Measurements from ENCODE around the gene ATP6AP1. TPM values are rescaled to one million over a fixed set of nuclear protein-coding genes. Genes with fewer than 3 reads are reported as not detected.

Gene ATP6AP1
- total RNA-seq, 1 donor from 2014 or later = 44.0 TPM

DNA sequence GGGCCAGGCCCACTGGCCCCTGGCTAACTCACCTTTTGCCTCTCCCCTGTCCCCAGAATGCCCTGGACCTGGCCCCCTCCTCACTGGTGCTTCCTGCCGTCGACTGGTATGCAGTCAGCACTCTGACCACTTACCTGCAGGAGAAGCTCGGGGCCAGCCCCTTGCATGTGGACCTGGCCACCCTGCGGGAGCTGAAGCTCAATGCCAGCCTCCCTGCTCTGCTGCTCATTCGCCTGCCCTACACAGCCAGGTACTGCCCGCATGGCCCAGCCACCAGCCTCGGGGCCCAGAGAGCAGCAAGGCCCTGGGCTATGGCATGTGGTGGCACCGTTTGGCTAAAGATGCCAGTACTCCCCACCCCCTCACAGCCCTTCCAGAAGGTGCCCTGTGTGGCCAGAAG is 3.7 kb downstream of the ATP6AP1 start:
- DNase-seq (ENCODE audit: low read depth) (no peak), FAIRE-seq (no peak)
- TF ChIP-seq, protein P1, sequence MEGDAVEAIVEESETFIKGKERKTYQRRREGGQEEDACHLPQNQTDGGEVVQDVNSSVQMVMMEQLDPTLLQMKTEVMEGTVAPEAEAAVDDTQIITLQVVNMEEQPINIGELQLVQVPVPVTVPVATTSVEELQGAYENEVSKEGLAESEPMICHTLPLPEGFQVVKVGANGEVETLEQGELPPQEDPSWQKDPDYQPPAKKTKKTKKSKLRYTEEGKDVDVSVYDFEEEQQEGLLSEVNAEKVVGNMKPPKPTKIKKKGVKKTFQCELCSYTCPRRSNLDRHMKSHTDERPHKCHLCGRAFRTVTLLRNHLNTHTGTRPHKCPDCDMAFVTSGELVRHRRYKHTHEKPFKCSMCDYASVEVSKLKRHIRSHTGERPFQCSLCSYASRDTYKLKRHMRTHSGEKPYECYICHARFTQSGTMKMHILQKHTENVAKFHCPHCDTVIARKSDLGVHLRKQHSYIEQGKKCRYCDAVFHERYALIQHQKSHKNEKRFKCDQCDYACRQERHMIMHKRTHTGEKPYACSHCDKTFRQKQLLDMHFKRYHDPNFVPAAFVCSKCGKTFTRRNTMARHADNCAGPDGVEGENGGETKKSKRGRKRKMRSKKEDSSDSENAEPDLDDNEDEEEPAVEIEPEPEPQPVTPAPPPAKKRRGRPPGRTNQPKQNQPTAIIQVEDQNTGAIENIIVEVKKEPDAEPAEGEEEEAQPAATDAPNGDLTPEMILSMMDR (IDR thresholded peaks at IDR 0.05; ENCODE audit: insufficient read depth, low read length, severe bottlenecking) = no peak
- no peak overlapping the region for H3K4me3 ChIP-seq (ENCODE audit: low read depth, low read length)
- peaks cover 7% of the 10 kb centered on the region for H3K36me3 ChIP-seq (ENCODE audit: control insufficient read depth, insufficient read depth, low read length)
- H3K27me3 ChIP-seq (ENCODE audit: control insufficient read depth, insufficient read depth, low read length) = no peaks in the 10 kb centered on the region

DNA sequence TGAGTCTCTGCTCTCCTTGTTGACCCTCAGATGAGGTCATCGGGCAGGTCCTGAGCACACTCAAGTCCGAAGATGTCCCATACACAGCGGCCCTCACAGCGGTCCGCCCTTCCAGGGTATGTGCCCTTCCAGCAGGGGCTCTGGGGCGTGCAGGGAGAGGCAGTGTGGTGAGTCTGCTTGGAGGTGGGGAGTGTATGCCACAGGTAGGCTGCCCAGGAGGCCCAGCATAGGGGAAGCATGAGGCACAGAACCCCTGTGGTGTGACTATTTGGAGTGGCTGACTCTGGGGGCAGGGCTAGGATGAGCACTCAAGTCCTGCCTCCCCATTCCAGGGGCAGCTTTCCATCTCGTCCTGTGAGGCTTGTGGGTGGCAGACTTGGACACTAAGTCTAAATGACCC is 5.1 kb downstream of the ATP6AP1 start:
- FAIRE-seq (no peak), DNase-seq (ENCODE audit: low read depth) (no peak)
- Histone ChIP-seq H3K4me3 (ENCODE audit: low read depth, low read length) (no peak overlapping the region), H3K36me3 (ENCODE audit: control insufficient read depth, insufficient read depth, low read length) (peaks cover 7% of the 10 kb centered on the region), H3K27me3 (ENCODE audit: control insufficient read depth, insufficient read depth, low read length) (no peaks in the 10 kb centered on the region)
- TF ChIP-seq, protein P1 (IDR thresholded peaks at IDR 0.05; ENCODE audit: insufficient read depth, low read length, severe bottlenecking) = no peak

DNA sequence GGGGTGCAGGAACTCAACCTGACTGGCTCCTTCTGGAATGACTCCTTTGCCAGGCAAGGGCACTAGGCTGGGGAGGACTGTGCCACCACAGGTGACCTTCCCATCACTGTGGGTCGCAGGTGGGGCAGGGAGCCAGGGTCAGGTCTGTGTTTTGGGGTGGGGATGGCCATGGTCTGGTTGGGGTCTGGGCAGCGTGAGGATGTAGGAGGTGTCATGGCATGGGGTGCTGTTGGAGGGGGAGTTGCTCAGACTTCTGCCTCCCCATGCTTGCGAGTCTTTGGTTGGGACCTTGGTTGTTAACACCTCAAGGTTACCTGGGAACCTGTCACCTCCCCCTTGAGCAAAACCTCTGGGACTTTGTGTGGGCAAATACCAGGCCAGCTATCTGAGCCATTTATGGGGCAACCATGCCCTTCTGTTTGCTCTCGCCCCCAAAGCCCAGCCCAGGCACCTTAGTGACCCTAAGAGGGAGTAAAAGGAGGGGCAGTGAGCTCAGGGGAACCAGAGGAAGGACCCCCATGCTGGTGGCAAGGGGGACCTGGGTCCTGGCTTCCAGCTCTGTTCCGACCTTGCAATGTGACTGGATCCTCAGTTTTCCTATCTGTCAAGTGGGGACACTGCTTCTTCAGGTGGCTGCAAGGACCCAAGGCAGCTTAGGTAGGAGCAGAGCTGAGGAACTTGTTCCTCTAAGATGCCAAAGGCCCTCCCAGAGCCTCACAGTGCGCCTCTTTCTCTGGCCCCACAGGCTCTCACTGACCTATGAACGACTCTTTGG is 6.1 kb downstream of the ATP6AP1 start:
- no peaks in the 10 kb centered on the region for H3K27me3 ChIP-seq (ENCODE audit: control insufficient read depth, insufficient read depth, low read length)
- H3K4me3 ChIP-seq (ENCODE audit: low read depth, low read length) = no peak overlapping the region
- peaks cover 9% of the 10 kb centered on the region for H3K36me3 ChIP-seq (ENCODE audit: control insufficient read depth, insufficient read depth, low read length)
- TF ChIP-seq, protein P1 (IDR thresholded peaks at IDR 0.05; ENCODE audit: insufficient read depth, low read length, severe bottlenecking) = no peak
- FAIRE-seq = peak; percentile 13
- no peak for DNase-seq (ENCODE audit: low read depth)

DNA sequence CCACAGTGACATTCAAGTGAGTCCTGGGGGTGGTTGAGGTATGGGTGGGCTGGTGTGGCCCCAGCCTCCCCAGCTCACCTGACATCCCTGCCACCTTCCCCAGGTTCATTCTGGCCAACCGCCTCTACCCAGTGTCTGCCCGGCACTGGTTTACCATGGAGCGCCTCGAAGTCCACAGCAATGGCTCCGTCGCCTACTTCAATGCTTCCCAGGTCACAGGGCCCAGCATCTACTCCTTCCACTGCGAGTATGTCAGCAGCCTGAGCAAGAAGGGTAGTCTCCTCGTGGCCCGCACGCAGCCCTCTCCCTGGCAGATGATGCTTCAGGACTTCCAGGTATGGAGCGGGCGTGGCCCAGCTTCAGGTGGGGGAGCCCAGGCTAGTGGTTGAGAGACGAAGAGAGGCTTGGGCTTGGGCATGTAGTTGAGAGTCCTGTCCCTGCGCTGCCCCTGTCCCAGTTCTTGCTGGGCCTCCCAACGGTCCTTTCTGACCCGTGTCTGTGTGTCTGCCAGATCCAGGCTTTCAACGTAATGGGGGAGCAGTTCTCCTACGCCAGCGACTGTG is 6.8 kb downstream of the ATP6AP1 start:
- peaks cover 10% of the 10 kb centered on the region for H3K36me3 ChIP-seq (ENCODE audit: control insufficient read depth, insufficient read depth, low read length)
- DNase-seq (ENCODE audit: low read depth) (no peak), FAIRE-seq (no peak)
- H3K27me3 ChIP-seq (ENCODE audit: control insufficient read depth, insufficient read depth, low read length) = no peaks in the 10 kb centered on the region
- TF ChIP-seq, protein P1 (IDR thresholded peaks at IDR 0.05; ENCODE audit: insufficient read depth, low read length, severe bottlenecking) = no peak
- H3K4me3 ChIP-seq (ENCODE audit: low read depth, low read length) = no peak overlapping the region

DNA sequence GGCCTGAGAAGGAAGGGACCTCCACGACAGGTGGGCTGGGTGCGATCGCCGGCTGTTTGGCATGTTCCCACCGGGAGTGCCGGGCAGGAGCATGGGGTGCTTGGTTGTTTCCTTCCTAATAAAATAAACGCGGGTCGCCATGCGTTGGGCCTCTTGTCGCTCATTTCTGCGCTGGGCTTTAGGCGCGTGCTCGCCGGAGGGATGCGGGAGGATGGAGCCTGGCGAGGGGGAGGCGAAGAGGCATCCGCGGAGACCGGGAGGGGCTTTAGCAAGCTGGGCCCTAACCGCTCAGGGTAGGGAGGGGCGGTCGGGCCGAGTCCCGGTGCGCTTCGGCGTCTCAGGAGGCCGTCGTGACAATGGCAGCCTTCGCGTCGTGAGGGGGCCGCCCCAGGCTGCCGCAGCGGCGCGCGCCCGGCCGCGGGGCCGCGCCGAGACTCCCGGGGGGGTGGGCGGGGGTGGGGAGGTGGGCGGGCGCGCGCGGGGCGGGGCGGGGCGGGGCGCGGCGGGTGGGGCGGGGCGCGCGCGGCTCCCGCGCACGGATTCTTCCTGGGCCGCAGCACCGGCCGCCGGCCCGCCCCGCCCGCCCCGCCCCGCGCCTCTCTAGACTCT is 8.0 kb downstream of the ATP6AP1 start:
- H3K4me3 ChIP-seq (ENCODE audit: low read depth, low read length) = peak overlapping the region; percentile 71
- FAIRE-seq (no peak), DNase-seq (ENCODE audit: low read depth) (no peak)
- H3K36me3 ChIP-seq (ENCODE audit: control insufficient read depth, insufficient read depth, low read length) = peaks cover 12% of the 10 kb centered on the region
- TF ChIP-seq, protein P1 (IDR thresholded peaks at IDR 0.05; ENCODE audit: insufficient read depth, low read length, severe bottlenecking) = no peak
- no peaks in the 10 kb centered on the region for H3K27me3 ChIP-seq (ENCODE audit: control insufficient read depth, insufficient read depth, low read length)

Measured in bronchial epithelial cell (primary cell).